ENCODE results near the gene WDR31. TPM values are rescaled to one million over a fixed set of nuclear protein-coding genes. Genes with fewer than 3 reads are reported as not detected.
A peak's percentile ranks its signal among the peaks of the same experiment; 100 is the strongest.

Gene WDR31
- polyA plus RNA-seq, 1 donor (not counting 4 experiments of a cell fraction or from before 2014, with no cell fraction given) = 0.94 TPM

GRCh38 chr9:113341712-113342410 lies 1.8 kb upstream of the WDR31 start:
- H3K4me3 ChIP-seq (ENCODE audit: control insufficient read depth in 2 of 3, extremely low read depth in 1 of 3, insufficient read depth in 2 of 3, low read depth in 1 of 3, low read length in 3 of 3) = no peak overlapping the region
- peak; percentile 77 for FAIRE-seq
- H3K9me3 ChIP-seq (ENCODE audit: control insufficient read depth, low read depth, low read length) = no peaks in the 10 kb centered on the region
- H3K4me2 ChIP-seq (ENCODE audit: control insufficient read depth, extremely low read depth, insufficient read depth, low read depth, low read length) = peak overlapping the region; percentile 33
- DNase-seq (ENCODE audit: low read depth, low spot score) = peak; percentile 71
- TF ChIP-seq CTCF (optimal IDR thresholded peaks at IDR 0.05 in 1 of 3, IDR thresholded peaks at IDR 0.05 in 1 of 3, conservative IDR thresholded peaks at IDR 0.05 in 1 of 3; ENCODE audit: extremely low read depth in 1 of 3, insufficient read depth in 2 of 3, low read length in 3 of 3) (no peak), EZH2 (IDR thresholded peaks at IDR 0.05; ENCODE audit: low read length) (no peak)
- no peaks in the 10 kb centered on the region for H4K20me1 ChIP-seq (ENCODE audit: control insufficient read depth, extremely low read depth, insufficient read depth, low read length)
- H3K9ac ChIP-seq (ENCODE audit: control insufficient read depth, extremely low read depth, insufficient read depth, low read length) = no peak overlapping the region
- peaks cover 18% of the 10 kb centered on the region for H3K4me1 ChIP-seq (ENCODE audit: control insufficient read depth, extremely low read depth, insufficient read depth, low read length)
- H3K79me2 ChIP-seq (ENCODE audit: control insufficient read depth, insufficient read depth, low read length) = no peaks in the 10 kb centered on the region
- H3K9me1 ChIP-seq (ENCODE audit: control insufficient read depth, extremely low read depth, insufficient read depth, low read length) = no peaks in the 10 kb centered on the region
- H3K36me3 ChIP-seq (ENCODE audit: control insufficient read depth in 2 of 2, extremely low read depth in 1 of 2, insufficient read depth in 2 of 2, low read length in 2 of 2) = no peaks in the 10 kb centered on the region
- no peaks in the 10 kb centered on the region for H3K27me3 ChIP-seq (ENCODE audit: control insufficient read depth, extremely low read depth, insufficient read depth, low read length)
- no peak overlapping the region for H3K27ac ChIP-seq (ENCODE audit: control insufficient read depth, insufficient read depth, low read length)
- peak overlapping the region; percentile 38 for H2AFZ ChIP-seq (ENCODE audit: control insufficient read depth, low read length)
- dilution Hi-C loops (cut with MboI; ENCODE audit: extremely low pct_ligation_motif_present, low sequenced_read_pairs) = loop anchor here (10.0 kb wide), 1 partner anchor 63 kb away; the partner anchor contains the start of gene ALAD

- no peaks in the 10 kb centered on the region for H4K20me1 ChIP-seq (ENCODE audit: control insufficient read depth, extremely low read depth, insufficient read depth, low read length)
- no peaks in the 10 kb centered on the region for H3K79me2 ChIP-seq (ENCODE audit: control insufficient read depth, insufficient read depth, low read length)
- no peak overlapping the region for H2AFZ ChIP-seq (ENCODE audit: control insufficient read depth, low read length)
- TF ChIP-seq EZH2 (IDR thresholded peaks at IDR 0.05; ENCODE audit: low read length) (no peak), CTCF (optimal IDR thresholded peaks at IDR 0.05 in 1 of 3, IDR thresholded peaks at IDR 0.05 in 1 of 3, conservative IDR thresholded peaks at IDR 0.05 in 1 of 3; ENCODE audit: extremely low read depth in 1 of 3, insufficient read depth in 2 of 3, low read length in 3 of 3) (no peak)
- H3K4me2 ChIP-seq (ENCODE audit: control insufficient read depth, extremely low read depth, insufficient read depth, low read depth, low read length) = no peak overlapping the region
- peaks cover 18% of the 10 kb centered on the region for H3K4me1 ChIP-seq (ENCODE audit: control insufficient read depth, extremely low read depth, insufficient read depth, low read length)
- DNase-seq (ENCODE audit: low read depth, low spot score) (no peak), FAIRE-seq (no peak)
- dilution Hi-C loops (cut with MboI; ENCODE audit: extremely low pct_ligation_motif_present, low sequenced_read_pairs) = no loop called here
- no peaks in the 10 kb centered on the region for H3K9me3 ChIP-seq (ENCODE audit: control insufficient read depth, low read depth, low read length)
- no peaks in the 10 kb centered on the region for H3K36me3 ChIP-seq (ENCODE audit: control insufficient read depth in 2 of 2, extremely low read depth in 1 of 2, insufficient read depth in 2 of 2, low read length in 2 of 2)
- no peaks in the 10 kb centered on the region for H3K27me3 ChIP-seq (ENCODE audit: control insufficient read depth, extremely low read depth, insufficient read depth, low read length)
- no peak overlapping the region for H3K9ac ChIP-seq (ENCODE audit: control insufficient read depth, extremely low read depth, insufficient read depth, low read length)
- H3K9me1 ChIP-seq (ENCODE audit: control insufficient read depth, extremely low read depth, insufficient read depth, low read length) = no peaks in the 10 kb centered on the region
- H3K27ac ChIP-seq (ENCODE audit: control insufficient read depth, insufficient read depth, low read length) = no peak overlapping the region
- H3K4me3 ChIP-seq (ENCODE audit: control insufficient read depth in 2 of 3, extremely low read depth in 1 of 3, insufficient read depth in 2 of 3, low read depth in 1 of 3, low read length in 3 of 3) = no peak overlapping the region
These were observed 2.4 kb downstream of the WDR31 start for GRCh38 chr9:113337714-113338113.

Data from keratinocyte (primary cell).